Measurements from ENCODE around the gene DAW1. TPM values are rescaled to one million over a fixed set of nuclear protein-coding genes. Genes with fewer than 3 reads are reported as not detected.

The DAW1 gene
- total and polyA plus RNA-seq, 2 of the 13 experiments (the other 11 are each of a cell fraction or from before 2014, with no cell fraction given) = not detected

- TF ChIP-seq FLYWCH1 (CRISPR knock-in tag; IDR thresholded peaks at IDR 0.05) (no peak), SMAD9 (CRISPR knock-in tag; IDR thresholded peaks at IDR 0.05) (no peak), NR2F1 (CRISPR knock-in tag; IDR thresholded peaks at IDR 0.05) (peak; percentile 24 to 39; a peak in 1 of 4 replicates), ZNF704 (CRISPR knock-in tag; IDR thresholded peaks at IDR 0.05; ENCODE audit: borderline replicate concordance) (no peak), SAFB2 (CRISPR knock-in tag; IDR thresholded peaks at IDR 0.05; ENCODE audit: borderline replicate concordance, low read depth) (no peak), NFAT5 (CRISPR knock-in tag; IDR thresholded peaks at IDR 0.05) (no peak), ZNF33A (CRISPR knock-in tag; IDR thresholded peaks at IDR 0.05; ENCODE audit: borderline replicate concordance) (no peak), ZNF253 (CRISPR knock-in tag; IDR thresholded peaks at IDR 0.05; ENCODE audit: borderline replicate concordance) (no peak), SOX6 (IDR thresholded peaks at IDR 0.05) (no peak), SOX6 (CRISPR knock-in tag; IDR thresholded peaks at IDR 0.05) (peak; percentile 56; the same call in 1 of the 2 replicates), NFKB2 (CRISPR knock-in tag; IDR thresholded peaks at IDR 0.05; ENCODE audit: borderline replicate concordance) (no peak), ZFX (CRISPR knock-in tag; IDR thresholded peaks at IDR 0.05; ENCODE audit: low read depth) (peak; percentile 33; the same call in 1 of the 2 replicates), SP2 (CRISPR knock-in tag; IDR thresholded peaks at IDR 0.05) (no peak), HDAC1 (CRISPR knock-in tag; IDR thresholded peaks at IDR 0.05) (peak; percentile 38; the same call in 1 of the 2 replicates), IKZF4 (CRISPR knock-in tag; IDR thresholded peaks at IDR 0.05; ENCODE audit: borderline replicate concordance, low read depth, not compliant biosample characterization) (no peak)
- TF ChIP-seq, protein P1, sequence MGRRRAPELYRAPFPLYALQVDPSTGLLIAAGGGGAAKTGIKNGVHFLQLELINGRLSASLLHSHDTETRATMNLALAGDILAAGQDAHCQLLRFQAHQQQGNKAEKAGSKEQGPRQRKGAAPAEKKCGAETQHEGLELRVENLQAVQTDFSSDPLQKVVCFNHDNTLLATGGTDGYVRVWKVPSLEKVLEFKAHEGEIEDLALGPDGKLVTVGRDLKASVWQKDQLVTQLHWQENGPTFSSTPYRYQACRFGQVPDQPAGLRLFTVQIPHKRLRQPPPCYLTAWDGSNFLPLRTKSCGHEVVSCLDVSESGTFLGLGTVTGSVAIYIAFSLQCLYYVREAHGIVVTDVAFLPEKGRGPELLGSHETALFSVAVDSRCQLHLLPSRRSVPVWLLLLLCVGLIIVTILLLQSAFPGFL (CRISPR knock-in tag; IDR thresholded peaks at IDR 0.05) = no peak
- TF ChIP-seq, protein P2, sequence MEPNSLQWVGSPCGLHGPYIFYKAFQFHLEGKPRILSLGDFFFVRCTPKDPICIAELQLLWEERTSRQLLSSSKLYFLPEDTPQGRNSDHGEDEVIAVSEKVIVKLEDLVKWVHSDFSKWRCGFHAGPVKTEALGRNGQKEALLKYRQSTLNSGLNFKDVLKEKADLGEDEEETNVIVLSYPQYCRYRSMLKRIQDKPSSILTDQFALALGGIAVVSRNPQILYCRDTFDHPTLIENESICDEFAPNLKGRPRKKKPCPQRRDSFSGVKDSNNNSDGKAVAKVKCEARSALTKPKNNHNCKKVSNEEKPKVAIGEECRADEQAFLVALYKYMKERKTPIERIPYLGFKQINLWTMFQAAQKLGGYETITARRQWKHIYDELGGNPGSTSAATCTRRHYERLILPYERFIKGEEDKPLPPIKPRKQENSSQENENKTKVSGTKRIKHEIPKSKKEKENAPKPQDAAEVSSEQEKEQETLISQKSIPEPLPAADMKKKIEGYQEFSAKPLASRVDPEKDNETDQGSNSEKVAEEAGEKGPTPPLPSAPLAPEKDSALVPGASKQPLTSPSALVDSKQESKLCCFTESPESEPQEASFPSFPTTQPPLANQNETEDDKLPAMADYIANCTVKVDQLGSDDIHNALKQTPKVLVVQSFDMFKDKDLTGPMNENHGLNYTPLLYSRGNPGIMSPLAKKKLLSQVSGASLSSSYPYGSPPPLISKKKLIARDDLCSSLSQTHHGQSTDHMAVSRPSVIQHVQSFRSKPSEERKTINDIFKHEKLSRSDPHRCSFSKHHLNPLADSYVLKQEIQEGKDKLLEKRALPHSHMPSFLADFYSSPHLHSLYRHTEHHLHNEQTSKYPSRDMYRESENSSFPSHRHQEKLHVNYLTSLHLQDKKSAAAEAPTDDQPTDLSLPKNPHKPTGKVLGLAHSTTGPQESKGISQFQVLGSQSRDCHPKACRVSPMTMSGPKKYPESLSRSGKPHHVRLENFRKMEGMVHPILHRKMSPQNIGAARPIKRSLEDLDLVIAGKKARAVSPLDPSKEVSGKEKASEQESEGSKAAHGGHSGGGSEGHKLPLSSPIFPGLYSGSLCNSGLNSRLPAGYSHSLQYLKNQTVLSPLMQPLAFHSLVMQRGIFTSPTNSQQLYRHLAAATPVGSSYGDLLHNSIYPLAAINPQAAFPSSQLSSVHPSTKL (CRISPR knock-in tag; IDR thresholded peaks at IDR 0.05) = peak; percentile 85
Measured at GRCh38 chr2:227828477-227828912, 42.9 kb upstream of the DAW1 start (continued).

Data from HepG2 (cell line).